Mesodermal cell (in vitro differentiated cells): ENCODE results near the gene STK10.
"Not testable (repeated sequence)": the region's sequence is repeated elsewhere in the genome, so short reads cannot be mapped to it uniquely, and the experiment has no call there.

ENCODE experiments used
- H3K27ac ChIP-seq: 2 replicates; pipeline ENCODE4 v1.7.0; 2013; ENCODE audit warnings: mild to moderate bottlenecking, low read depth, low read length, moderate library complexity; ENCODE audit not compliant: severe bottlenecking
- H3K36me3 ChIP-seq: 2 replicates; pipeline ENCODE4 v1.7.1; 2013; ENCODE audit warnings: mild to moderate bottlenecking, low read length, moderate library complexity; ENCODE audit not compliant: control insufficient read depth, insufficient read depth
- H3K4me1 ChIP-seq: one replicate; pipeline ENCODE4 v1.7.1; 2013; ENCODE audit warnings: mild to moderate bottlenecking, low read length; ENCODE audit not compliant: insufficient read depth, control insufficient read depth, poor library complexity, severe bottlenecking
- H3K4me3 ChIP-seq: 2 replicates; pipeline ENCODE4 v1.7.0; 2013; ENCODE audit warnings: low read length, control low read depth, mild to moderate bottlenecking; ENCODE audit not compliant: insufficient read depth, poor library complexity, severe bottlenecking; ENCODE audit errors: extremely low read depth
- H3K9me3 ChIP-seq: 2 replicates; pipeline ENCODE4 v1.7.1; 2013; ENCODE audit warnings: mild to moderate bottlenecking, low read length, moderate library complexity; ENCODE audit not compliant: control insufficient read depth
- WGBS, 2 experiments: methylation state at CpG; one replicate each; pipeline ENCODE4 v1.1.5; 2013; ENCODE audit warnings: missing lambda C conversion rate in 2 of 2; ENCODE audit not compliant: insufficient coverage in 2 of 2; 5-methylcytosine and 5-hydroxymethylcytosine counted together

Gene STK10

GRCh38 chr5:172213126-172213525, 25.1 kb upstream of the STK10 start:
- no peaks in the 10 kb centered on the region for H3K9me3 ChIP-seq
- no peaks in the 10 kb centered on the region for H3K4me1 ChIP-seq
- WGBS, 2 experiments = 90% methylated on average over 3 of the region's 4 CpGs
- H3K36me3 ChIP-seq = peaks cover 77% of the 10 kb centered on the region
- H3K4me3 ChIP-seq = no peak overlapping the region
- H3K27ac ChIP-seq = no peak overlapping the region

- no peak overlapping the region for H3K27ac ChIP-seq
- no peaks in the 10 kb centered on the region for H3K9me3 ChIP-seq
- H3K4me3 ChIP-seq = no peak overlapping the region
- no peaks in the 10 kb centered on the region for H3K4me1 ChIP-seq
- H3K36me3 ChIP-seq = peaks cover 70% of the 10 kb centered on the region
- whole genome bisulfite sequencing, 2 experiments = 98 to 99% methylated on average over 6 of the region's 8 CpGs
Observed at GRCh38 chr5:172211676-172212075, 23.7 kb upstream of the STK10 start.

GRCh38 chr5:172209714-172210113, 21.7 kb upstream of the STK10 start:
- no peak overlapping the region for H3K4me3 ChIP-seq
- H3K36me3 ChIP-seq = peaks cover 60% of the 10 kb centered on the region
- no peak overlapping the region for H3K27ac ChIP-seq
- H3K9me3 ChIP-seq = no peaks in the 10 kb centered on the region
- WGBS, 2 experiments = 94 to 100% methylated on average over 2 of the region's 2 CpGs
- H3K4me1 ChIP-seq = no peaks in the 10 kb centered on the region

- H3K27ac ChIP-seq = no peak overlapping the region
- H3K4me1 ChIP-seq = no peaks in the 10 kb centered on the region
- no CpG with 5 or more reads among the region's 3 CpGs for WGBS, 2 experiments
- H3K9me3 ChIP-seq = no peaks in the 10 kb centered on the region
- H3K4me3 ChIP-seq = no peak overlapping the region
- peaks cover 46% of the 10 kb centered on the region for H3K36me3 ChIP-seq
Observed at GRCh38 chr5:172207511-172207910, 19.5 kb upstream of the STK10 start.

- not testable (repeated sequence) for H3K9me3 ChIP-seq, H3K4me1 ChIP-seq
- WGBS, 2 experiments = 95% methylated on average over 3 of the region's 11 CpGs; no CpG with 5 or more reads in 1 of the 2 experiments
Observed at GRCh38 chr5:172205984-172206383, 18.0 kb upstream of the STK10 start.

GRCh38 chr5:172200476-172200875, 12.5 kb upstream of the STK10 start:
- Histone ChIP-seq H3K36me3 (peaks cover 10% of the 10 kb centered on the region), H3K27ac (no peak overlapping the region), H3K4me3 (no peak overlapping the region), H3K4me1 (no peaks in the 10 kb centered on the region), H3K9me3 (no peaks in the 10 kb centered on the region)
- WGBS, 2 experiments = 87 to 95% methylated on average over 3 to 4 of the region's 6 CpGs

More at GRCh38 chr5:172205984-172206383, 18.0 kb upstream of the STK10 start:
- H3K36me3 ChIP-seq = peaks cover 36% of the 10 kb centered on the region
- not testable (repeated sequence) for H3K4me3 ChIP-seq, H3K27ac ChIP-seq

- Histone ChIP-seq H3K27ac (no peak overlapping the region), H3K9me3 (no peaks in the 10 kb centered on the region)
Observed at GRCh38 chr5:172199446-172199845, 11.4 kb upstream of the STK10 start.

GRCh38 chr5:172197775-172198174, 9.8 kb upstream of the STK10 start:
- not testable (repeated sequence) for H3K4me3 ChIP-seq, H3K4me1 ChIP-seq, H3K9me3 ChIP-seq, H3K27ac ChIP-seq, H3K36me3 ChIP-seq
- 83 to 97% methylated on average over 3 to 4 of the region's 4 CpGs for WGBS, 2 experiments

More at GRCh38 chr5:172199446-172199845, 11.4 kb upstream of the STK10 start:
- 90 to 95% methylated on average over 9 of the region's 10 CpGs for whole genome bisulfite sequencing, 2 experiments
- Histone ChIP-seq H3K4me1 (no peaks in the 10 kb centered on the region), H3K36me3 (peaks cover 6% of the 10 kb centered on the region), H3K4me3 (no peak overlapping the region)

- Histone ChIP-seq H3K27ac (no peak overlapping the region), H3K4me3 (no peak overlapping the region), H3K9me3 (no peaks in the 10 kb centered on the region), H3K4me1 (peaks cover 4% of the 10 kb centered on the region), H3K36me3 (peaks cover 2% of the 10 kb centered on the region)
- 29 to 64% methylated on average over 2 to 3 of the region's 6 CpGs for WGBS, 2 experiments
Observed at GRCh38 chr5:172194985-172195774, 7.2 kb upstream of the STK10 start.

- no peaks in the 10 kb centered on the region for H3K9me3 ChIP-seq
- WGBS, 2 experiments = 95 to 99% methylated on average over 6 of the region's 6 CpGs
Observed at GRCh38 chr5:172193872-172194271, 5.8 kb upstream of the STK10 start, which contains the start of gene EFCAB9. TSS of gene EFCAB9 (plus strand) at chr5:172194172. CDS start at chr5:172194173, 1 bp downstream.

GRCh38 chr5:172189693-172190296, 1.8 kb upstream of the STK10 start:
- peaks cover 22% of the 10 kb centered on the region for H3K4me1 ChIP-seq
- peaks cover 13% of the 10 kb centered on the region for H3K36me3 ChIP-seq
- H3K27ac ChIP-seq = peak overlapping the region; percentile 90
- 38 to 57% methylated on average over 2 of the region's 3 CpGs for WGBS, 2 experiments
- peak overlapping the region; percentile 93 for H3K4me3 ChIP-seq
- H3K9me3 ChIP-seq = no peaks in the 10 kb centered on the region

More at GRCh38 chr5:172193872-172194271, 5.8 kb upstream of the STK10 start, which contains the start of gene EFCAB9:
- Histone ChIP-seq H3K4me3 (no peak within 1 kb of the TSS), H3K4me1 (peaks cover 7% of the 10 kb centered on the region), H3K27ac (no peak within 1 kb of the TSS), H3K36me3 (no peaks in the 10 kb centered on the region)
